HepG2 (cell line): ENCODE data around the gene TOB2. TPM values are rescaled to one million over a fixed set of nuclear protein-coding genes. Genes with fewer than 3 reads are reported as not detected.

Experiments used
- ATAC-seq: fragments of 200-7000 bp; cut with Tn5 transposase; 3 replicates; pipeline ENCODE4 v1.9.1; 2020; ENCODE audit warnings: mild to moderate bottlenecking, moderate library complexity
- BruUV-seq: library from RNA; stranded (reverse); fragments of 400-500 nt; replicated peaks from 2 replicates; lab custom pipeline; 2021; lab: Mats Ljungman, UMichigan
- CTCF ChIA-PET: fragments of 300-600 bp; formaldehyde crosslinking; extraction: SDS; loops from one replicate; lab custom pipeline; 2021; ENCODE audit warnings: low total read pairs, inconsistent platforms, low intra/inter-chr PET ratio; lab: Yijun Ruan, JAX
- POLR2A ChIA-PET: fragments of 350-600 bp; sonication (Branson Sonifier 250); formaldehyde crosslinking; loops from one replicate; lab custom pipeline; 2020; ENCODE audit warnings: antibody characterized with exemption, inconsistent platforms; lab: Yijun Ruan, JAX
- DNase-seq: peaks from one replicate; pipeline ENCODE4 v3.0.0-alpha.2; 2015; ENCODE audit warnings: low spot score
- FAIRE-seq: peaks from 3 replicates; lab custom pipeline; 2011; peaks lifted over from hg19 to GRCh38; lab: Jason Lieb, UNC
- H2AFZ ChIP-seq: one replicate; pipeline ENCODE4 v1.6.1; 2011; ENCODE audit warnings: low read length, inconsistent platforms
- H3K27ac ChIP-seq: fragments of 300-600 bp; 3 replicates; pipeline ENCODE4 v1.8.0; 2011; ENCODE audit warnings: mixed run types, mild to moderate bottlenecking, mixed read lengths, low read length, inconsistent platforms; ENCODE audit not compliant: insufficient read depth; ENCODE audit errors: extremely low read length
- H3K27me3 ChIP-seq, 2 experiments: fragments of 200-600 bp in 1 of 2; 2 replicates in 1 of 2; 3 replicates in 1 of 2; pipeline versions ENCODE4 v1.6.0 to v1.8.0; 2011; ENCODE audit warnings: low read length in 2 of 2, mild to moderate bottlenecking in 2 of 2, moderate library complexity in 2 of 2, inconsistent platforms in 1 of 2; ENCODE audit not compliant: insufficient read depth in 2 of 2, control insufficient read depth in 1 of 2
- H3K36me3 ChIP-seq, 2 experiments: fragments of 200-600 bp in 1 of 2; replicated peaks in 1 of 2; 2 replicates in 1 of 2; 3 replicates in 1 of 2; pipeline versions ENCODE4 v1.5.1 to v1.8.0; 2011; ENCODE audit warnings: low read length in 2 of 2, inconsistent platforms in 1 of 2; ENCODE audit not compliant: insufficient read depth in 2 of 2, control insufficient read depth in 1 of 2
- H3K4me1 ChIP-seq: 2 replicates; pipeline ENCODE4 v1.5.1; 2012; ENCODE audit warnings: low read length, inconsistent platforms; ENCODE audit not compliant: insufficient read depth
- H3K4me2 ChIP-seq: 2 replicates; pipeline ENCODE4 v1.6.0; 2011; ENCODE audit warnings: low read depth, low read length, inconsistent platforms
- H3K4me3 ChIP-seq, 3 experiments: fragments of 200-600 bp in 1 of 3; sonication (generic), shearing (Covaris generic) in 1 of 3; replicated peaks in 1 of 3; 2 replicates each; pipeline ENCODE4 v1.5.1; 2011 to 2016; ENCODE audit warnings: low read length in 3 of 3, inconsistent platforms in 2 of 3, low read depth in 2 of 3, mild to moderate bottlenecking in 2 of 3, control low read depth in 1 of 3, mixed read lengths in 1 of 3; ENCODE audit not compliant: insufficient read depth in 1 of 3
- H3K79me2 ChIP-seq: one replicate; pipeline ENCODE4 v1.6.1; 2011; ENCODE audit warnings: low read length, inconsistent platforms; ENCODE audit not compliant: insufficient read depth
- H3K9ac ChIP-seq: 2 replicates; pipeline ENCODE4 v1.6.0; 2011; ENCODE audit warnings: mild to moderate bottlenecking, low read depth, low read length, inconsistent platforms; ENCODE audit not compliant: insufficient read depth
- H3K9me3 ChIP-seq: 2 replicates; pipeline ENCODE4 v1.5.1; 2012; ENCODE audit warnings: mild to moderate bottlenecking, low read length
- H4K20me1 ChIP-seq: 2 replicates; pipeline ENCODE4 v1.6.0; 2011; ENCODE audit warnings: inconsistent platforms, mild to moderate bottlenecking, low read length, moderate library complexity; ENCODE audit not compliant: insufficient read depth
- FOXA1 ChIP-seq, 2 experiments: fragments of 450-650 bp in 1 of 2; sonication (generic) in 1 of 2; formaldehyde crosslinking in 1 of 2; IDR thresholded peaks; 2 replicates each; pipeline versions ENCODE4 v1.4.0 to v1.6.1; 2016 to 2020; ENCODE audit warnings: missing genetic modification reagents in 1 of 2
- NR2F6 ChIP-seq, 2 experiments: IDR thresholded peaks; 2 replicates each; pipeline ENCODE4 v1.6.1; 2016; ENCODE audit warnings: antibody characterized with exemption in 1 of 2, mild to moderate bottlenecking in 1 of 2
- SKI ChIP-seq: fragments of 450-650 bp; IDR thresholded peaks from one replicate; pipeline ENCODE4 v1.6.1; 2018; ENCODE audit warnings: mild to moderate bottlenecking; ENCODE audit not compliant: partially characterized antibody
- TEAD2 ChIP-seq: sonication (generic); formaldehyde crosslinking; IDR thresholded peaks from 2 replicates; pipeline ENCODE4 v1.9.0; 2021; ENCODE audit warnings: missing genetic modification reagents
- XBP1 ChIP-seq: sonication (generic); formaldehyde crosslinking; IDR thresholded peaks from 2 replicates; pipeline ENCODE4 v1.5.0; 2020; ENCODE audit warnings: missing genetic modification reagents
- ZNF263 ChIP-seq: sonication (generic); formaldehyde crosslinking; IDR thresholded peaks from 2 replicates; pipeline ENCODE4 v1.4.0; 2020; ENCODE audit warnings: missing genetic modification reagents
- ZNF562 ChIP-seq: sonication (generic); formaldehyde crosslinking; IDR thresholded peaks from 2 replicates; pipeline ENCODE4 v1.8.0; 2022; ENCODE audit warnings: missing genetic modification reagents, borderline replicate concordance
- ZSCAN22 ChIP-seq: sonication (generic); formaldehyde crosslinking; IDR thresholded peaks from 2 replicates; pipeline ENCODE4 v1.4.0; 2020; ENCODE audit warnings: mild to moderate bottlenecking, missing genetic modification reagents
- WGBS: methylation state at CpG from one replicate; pipeline ENCODE4 v1.1.6; 2017; ENCODE audit warnings: low lambda C conversion rate; 5-methylcytosine and 5-hydroxymethylcytosine counted together
- in situ Hi-C: cut with HindIII; loops from 2 replicates; pipeline ENCODE4 v1.10.0; 2017; ENCODE audit warnings: low pct_unique_long_range_greater_than_20kb; ENCODE audit not compliant: extremely low pct_ligation_motif_present
- intact Hi-C: fragments of 100-400 bp; cut with micrococcal nuclease; formaldehyde crosslinking; loops from one replicate; pipeline ENCODE4 v1.10.0; 2022; ENCODE audit not compliant: unreplicated experiment
- polyA plus RNA-seq, 8 experiments: library from polyadenylated mRNA; depleted of rRNA in 3 of 8; stranded (reverse) in 7 of 8; unstranded in 1 of 8; fragments of >200 nt; fragmentation: Illumina TruSeq in 4 of 8; extraction: Trizol in 4 of 8; gene quantifications; 2 replicates each; pipeline versions ENCODE4 v1.2.1 to v1.2.3, GENCODE V29; 2011 to 2016; ENCODE audit warnings: low read depth in 4 of 8, missing spikeins in 1 of 8, mixed read lengths in 1 of 8; ENCODE audit not compliant: insufficient read depth in 1 of 8
- total RNA-seq, 5 experiments: library from RNA; depleted of rRNA; stranded (reverse); fragments of >200 nt; fragmentation: Illumina TruSeq; extraction: Trizol; gene quantifications; 2 replicates each; pipeline ENCODE4 v1.2.3, GENCODE V29; 2016; ENCODE audit warnings: low read depth in 1 of 5

Gene TOB2
- total and polyA plus RNA-seq, 2 of the 13 experiments (the other 11 are each of a cell fraction or from before 2014, with no cell fraction given), result 12.2 to 13.7 TPM

DNA sequence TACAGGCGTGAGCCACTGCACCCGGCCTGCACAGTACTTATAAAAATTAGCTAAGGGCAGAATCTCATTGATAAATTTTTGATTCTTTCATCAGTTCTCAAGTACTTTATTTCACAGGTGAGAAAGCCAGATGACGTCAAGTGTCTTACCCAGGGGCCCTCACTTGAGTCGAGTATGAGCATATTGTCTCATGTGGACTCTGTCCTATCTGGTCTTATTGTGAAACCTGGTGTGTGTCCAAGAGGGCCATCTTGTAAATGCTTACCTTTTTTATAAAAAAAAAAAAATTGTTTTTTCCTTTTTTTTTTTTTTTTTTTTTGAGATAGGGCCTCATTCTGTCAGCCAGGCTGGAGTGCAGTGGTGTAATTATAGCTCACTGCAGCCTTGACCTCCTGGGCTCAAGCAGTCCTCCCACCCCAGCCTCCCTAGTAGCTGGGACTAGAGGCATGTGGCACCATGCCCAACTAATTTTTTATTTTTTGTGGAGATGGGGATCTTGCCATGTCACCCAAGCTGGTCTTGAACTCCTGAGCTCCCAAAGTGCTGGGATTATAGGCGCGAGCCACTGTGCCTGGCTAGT, 28.4 kb upstream of the TOB2 start (continued):
- TF ChIP-seq ZNF263 (CRISPR knock-in tag), result peak; percentile 51; the same call in 1 of the 2 replicates
- TF ChIP-seq NR2F6 (IDR thresholded peaks at IDR 0.05), result no peak
- TF ChIP-seq NR2F6 (CRISPR knock-in tag; IDR thresholded peaks at IDR 0.05), result 0 out of 2 replicates have a peak, but pooled peaks have one; percentile 5

DNA sequence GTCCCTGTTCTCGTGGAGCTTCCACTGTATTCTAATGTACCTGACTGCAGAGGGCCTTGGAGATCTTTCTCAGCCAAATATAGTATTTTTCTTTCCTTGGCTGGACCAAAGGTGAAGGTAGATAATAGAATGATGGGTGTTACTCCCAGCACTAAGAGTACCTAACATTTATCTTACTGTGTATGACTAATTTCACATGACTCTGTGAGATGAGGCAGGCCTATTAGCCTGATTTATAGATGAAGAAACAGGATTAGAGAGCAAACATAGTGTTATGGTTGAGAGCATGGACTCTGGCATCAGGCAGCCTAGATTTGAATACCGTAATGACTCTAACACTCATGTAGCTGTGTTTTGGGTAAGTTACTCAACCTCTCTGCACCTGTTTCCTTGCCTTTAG, 25.0 kb upstream of the TOB2 start:
- Histone ChIP-seq H3K9me3 (no peaks in the 10 kb centered on the region), H3K36me3 (peaks cover 3 to 9% of the 10 kb centered on the region in 2 experiments; a peak in 3 of 5 replicates), H2AFZ (no peak overlapping the region), H3K4me3 (no peak overlapping the region), H3K9ac (no peak overlapping the region), H3K4me2 (no peak overlapping the region), H3K79me2 (peaks cover 79% of the 10 kb centered on the region), H3K4me1 (peaks cover 64% of the 10 kb centered on the region), H3K27me3 (no peaks in the 10 kb centered on the region; a peak in 1 of 5 replicates), H3K27ac (no peak overlapping the region), H4K20me1 (no peaks in the 10 kb centered on the region)
- in situ Hi-C loops, result no loop called here
- BruUV-seq, result no TSS peak
- no peak for ATAC-seq
- POLR2A ChIA-PET, result no interaction called here
- FAIRE-seq, result no peak
- no peak for TF ChIP-seq XBP1 (CRISPR knock-in tag)
- TF ChIP-seq SKI, result no peak
- no peak for TF ChIP-seq ZNF562 (CRISPR knock-in tag)
- TF ChIP-seq TEAD2 (CRISPR knock-in tag), result no peak
- no peak for TF ChIP-seq ZSCAN22
- TF ChIP-seq FOXA1 (IDR thresholded peaks at IDR 0.05), result no peak
- TF ChIP-seq FOXA1 (CRISPR knock-in tag; IDR thresholded peaks at IDR 0.05), result no peak
- DNase-seq, result no peak
- intact Hi-C loops, result no loop called here
- WGBS, result 76% methylated on average over 2 of the region's 2 CpGs
- CTCF ChIA-PET, result no interaction called here
